CD4-positive, alpha-beta T cell treated with Interferon gamma for 1 hour (primary cell): Measurements from ENCODE around the gene BRD3.
A peak's percentile ranks its signal among the peaks of the same experiment; 100 is the strongest.

Source experiments
- DNase-seq: peaks from one replicate; pipeline ENCODE4 v3.0.0-alpha.2; 2020

The BRD3 gene

DNA sequence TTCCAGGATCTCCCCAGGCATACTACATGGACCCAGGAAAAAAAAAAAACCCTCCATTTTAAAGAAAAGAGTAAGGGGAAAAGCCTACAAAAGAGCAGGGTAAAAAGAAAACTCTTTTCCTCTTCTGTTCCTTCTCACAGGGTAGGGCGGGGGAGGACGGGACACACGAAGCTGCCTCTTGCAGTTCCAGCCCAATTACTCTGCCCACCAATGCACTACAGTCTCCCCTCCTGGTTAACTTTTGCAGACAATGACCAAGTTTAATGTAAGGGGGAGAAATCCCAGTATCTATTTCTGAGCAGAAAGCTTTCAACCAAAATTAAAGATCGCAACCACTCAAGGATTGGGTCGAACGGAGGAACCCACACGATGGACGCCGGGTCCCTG is 1.3 kb downstream of the BRD3 start:
- no peak for DNase-seq

DNA sequence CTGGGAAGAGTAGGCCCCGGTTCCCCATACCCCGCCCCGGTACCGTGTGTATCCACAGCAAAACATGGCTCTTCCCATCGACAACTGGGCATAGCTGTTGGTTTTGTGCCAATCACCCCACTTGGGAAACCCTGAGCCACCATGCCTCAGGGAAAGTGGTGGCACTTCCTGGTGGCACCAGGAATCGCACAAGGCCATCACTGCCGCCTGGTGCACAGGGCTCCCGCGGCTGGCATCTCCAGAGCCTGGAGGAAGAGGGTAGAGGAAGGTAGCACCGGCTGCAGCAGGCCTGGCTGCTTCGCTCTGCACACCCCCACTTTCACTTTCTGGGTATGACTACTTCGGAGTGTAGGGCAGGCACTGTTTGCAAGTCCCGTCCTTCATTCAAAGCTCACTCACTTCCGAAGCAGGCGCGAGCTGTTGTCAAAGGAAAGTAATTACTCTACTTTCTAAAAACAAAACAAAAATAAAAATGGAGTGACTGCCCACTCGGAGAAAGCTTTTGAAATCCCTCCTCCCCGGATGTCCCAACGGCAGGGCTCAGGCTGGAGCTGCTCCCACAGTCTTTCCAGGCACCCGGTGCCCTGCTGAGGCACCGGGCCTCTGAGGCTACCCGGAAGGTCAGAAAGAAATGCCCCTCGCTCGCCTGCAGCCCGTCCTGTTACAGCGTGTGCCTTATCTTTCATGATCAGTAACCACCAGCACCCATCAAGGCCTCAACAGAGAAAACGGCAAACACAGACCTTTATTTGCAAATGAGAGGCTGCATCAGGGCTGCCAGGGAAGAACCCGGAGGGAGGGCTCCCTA is 2.0 kb downstream of the BRD3 start:
- DNase-seq, result peak; percentile 51

DNA sequence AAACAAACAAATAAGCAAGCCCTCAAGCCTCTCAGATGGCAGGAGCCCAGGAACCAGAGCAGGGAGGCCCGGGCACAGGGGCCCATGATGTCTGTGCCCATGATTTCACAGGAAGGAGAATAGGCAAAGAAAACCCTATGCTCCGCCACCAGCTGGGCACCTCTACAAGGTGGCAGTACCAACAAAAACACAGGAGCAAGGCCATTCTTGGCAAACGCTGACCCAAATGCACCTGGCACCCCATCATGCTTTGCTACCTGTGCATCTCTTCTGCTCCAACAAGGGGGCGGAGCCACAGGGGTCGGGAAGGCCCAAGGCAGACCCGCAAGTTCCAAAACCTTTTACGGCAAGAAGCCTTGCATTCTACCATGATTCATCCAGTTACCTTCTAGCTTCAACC is 3.1 kb downstream of the BRD3 start:
- DNase-seq, result no peak

DNA sequence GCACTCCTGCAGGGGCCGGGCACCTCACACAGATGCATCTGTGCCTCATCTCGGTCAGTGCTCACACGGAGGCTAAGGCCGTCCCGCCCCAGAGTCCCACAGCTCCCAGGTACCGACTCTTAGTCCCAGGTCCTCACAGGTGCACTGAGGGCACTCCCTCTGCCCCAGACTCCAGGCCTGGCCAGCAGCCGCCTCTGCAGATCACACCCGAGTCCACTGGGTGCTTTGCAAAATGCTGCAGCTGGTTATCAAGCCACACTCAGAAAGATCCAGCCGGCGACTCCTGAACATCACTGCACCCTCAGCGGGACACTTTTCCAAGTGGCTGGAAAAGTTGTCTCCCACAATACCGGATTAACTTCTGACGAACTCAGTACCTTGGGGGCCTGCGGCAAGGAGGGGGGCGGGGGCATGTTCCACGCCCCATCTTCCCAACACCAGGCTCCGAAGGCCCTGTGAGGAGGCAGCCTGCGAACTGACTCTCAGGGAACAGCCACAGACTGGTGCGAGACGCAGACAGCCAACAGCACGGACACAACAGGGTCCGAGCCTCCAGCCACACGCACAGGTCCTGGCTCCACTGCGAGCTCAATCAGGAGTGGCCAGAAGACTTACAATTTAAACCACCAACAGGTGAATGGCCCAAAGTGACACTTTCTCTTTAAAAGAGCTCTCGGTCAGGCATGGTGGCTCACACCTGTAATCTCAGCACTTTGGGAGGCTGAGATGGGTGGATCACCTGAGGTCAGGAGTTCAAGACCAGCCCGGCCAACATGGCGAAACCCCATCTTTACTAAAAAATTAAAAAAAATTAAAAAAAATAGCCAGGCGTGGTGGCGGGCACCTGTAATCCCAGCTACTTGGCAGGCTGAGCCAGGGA is 4.0 kb downstream of the BRD3 start:
- no peak for DNase-seq

DNA sequence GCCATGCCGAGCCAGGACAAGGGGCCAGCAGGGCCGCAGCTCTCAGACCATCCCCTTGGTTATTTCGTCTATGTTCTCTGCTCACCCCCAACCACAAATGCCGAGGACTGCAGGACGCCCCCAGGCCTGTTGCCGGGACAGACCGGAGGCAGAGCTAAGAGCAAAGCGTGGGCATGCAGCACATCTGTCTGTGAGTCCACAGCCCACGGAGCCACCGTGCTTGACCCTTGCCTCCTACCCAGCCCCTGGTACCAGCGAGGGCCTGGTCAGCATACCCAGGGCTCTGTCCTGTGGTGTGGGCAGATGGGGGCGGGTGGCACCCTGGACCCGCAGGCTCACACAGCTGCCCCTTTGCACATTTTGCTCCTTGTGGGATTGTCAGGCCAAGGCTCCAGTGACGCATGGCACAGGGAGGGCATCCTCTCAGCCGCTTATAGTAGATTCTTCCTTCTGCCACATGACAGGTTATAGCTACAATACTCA is 4.7 kb downstream of the BRD3 start:
- no peak for DNase-seq

DNA sequence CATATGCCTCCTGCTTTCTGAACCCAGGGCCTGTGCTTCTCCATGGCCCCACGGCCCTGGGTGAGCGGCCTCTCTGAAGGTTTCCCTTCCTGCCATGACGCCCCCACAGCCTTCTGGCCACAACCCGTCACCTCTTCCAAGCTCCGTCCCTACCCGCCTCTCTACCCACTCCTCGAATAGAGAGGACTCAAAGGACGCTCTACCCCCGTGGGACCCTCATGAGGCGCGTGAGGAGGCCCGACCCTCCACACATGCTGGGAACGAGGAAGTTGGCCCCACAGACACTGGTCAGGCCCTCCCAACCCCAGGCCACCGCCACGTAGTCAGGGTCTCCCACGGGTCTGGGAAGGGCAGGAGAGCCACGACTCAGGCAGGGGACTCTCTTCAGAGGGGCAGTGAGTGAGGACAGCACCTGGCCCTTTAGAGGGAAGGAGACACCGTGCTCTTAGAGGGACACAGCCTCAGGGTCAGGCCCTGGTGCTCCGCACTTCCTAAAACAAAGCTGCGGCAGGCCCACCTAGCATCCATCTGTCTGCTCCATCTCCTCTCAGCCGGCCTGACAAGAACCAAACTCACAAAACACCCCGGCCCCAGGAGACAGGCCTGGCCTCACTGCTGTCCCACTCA is 5.3 kb downstream of the BRD3 start:
- no peak for DNase-seq

DNA sequence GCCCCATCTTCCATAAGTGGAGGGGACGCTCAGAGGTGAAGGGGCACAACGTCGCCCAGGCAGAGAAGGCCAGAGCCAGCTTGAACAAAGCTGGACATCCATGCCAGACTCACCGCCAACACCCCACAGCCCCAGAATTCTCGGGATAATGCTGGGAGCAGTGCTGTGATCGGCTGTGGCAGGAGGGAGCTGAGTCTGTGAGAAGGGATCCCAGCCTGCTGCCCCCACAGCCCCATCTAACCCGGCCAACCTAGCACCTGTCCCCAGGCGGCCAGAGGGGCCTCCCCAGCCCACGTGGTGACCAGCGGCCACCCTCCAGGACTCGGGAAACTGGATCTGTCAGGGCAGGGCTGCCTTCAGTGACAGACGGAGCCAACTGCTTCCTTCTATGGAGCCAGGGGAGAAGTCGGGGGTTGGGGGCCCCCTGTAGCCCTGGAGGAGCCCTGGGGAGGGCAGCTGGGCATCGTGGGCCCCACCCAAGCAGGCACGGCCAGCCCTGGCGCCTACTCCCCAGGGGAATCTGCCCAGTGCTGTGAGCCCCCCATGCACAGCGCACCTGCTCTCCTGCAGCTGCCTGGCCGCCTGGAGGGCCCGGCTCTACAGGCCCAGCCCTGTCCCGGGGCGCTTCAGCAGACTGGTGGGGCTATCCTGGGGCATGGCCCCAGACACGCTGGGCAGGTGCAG is 6.0 kb downstream of the BRD3 start:
- no peak for DNase-seq

DNA sequence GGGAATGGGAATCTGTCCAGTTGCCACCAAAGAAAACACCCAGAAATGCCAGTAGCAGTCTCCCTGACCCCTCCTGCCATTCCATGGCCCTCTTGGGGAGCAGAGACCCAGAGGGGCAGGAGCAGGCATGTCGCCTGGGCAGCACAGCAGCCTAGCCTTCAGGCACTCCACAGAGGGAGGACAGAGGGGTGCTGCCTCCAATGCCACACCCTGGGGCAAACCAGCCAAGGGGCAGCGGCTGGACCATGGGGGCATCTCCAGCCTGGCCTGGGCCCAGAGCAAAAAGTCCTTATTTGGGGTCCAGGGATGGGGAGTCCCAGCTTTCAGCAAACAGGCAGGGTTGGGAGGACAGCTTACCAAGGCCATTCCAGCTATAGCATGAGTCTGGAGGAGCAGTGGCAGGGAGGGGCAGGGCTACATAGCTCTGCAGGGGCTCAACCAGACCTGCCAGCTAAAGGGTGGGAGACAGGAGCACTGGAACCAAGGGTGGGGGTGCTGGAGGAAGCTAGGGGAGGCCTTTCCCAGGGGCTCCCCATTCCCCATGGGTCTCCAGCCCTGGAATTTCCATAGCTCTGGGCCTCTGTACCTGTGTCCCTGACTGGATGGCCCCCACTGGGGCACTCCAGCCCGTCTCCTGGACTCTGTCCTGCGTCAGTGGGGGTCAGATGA is 6.7 kb downstream of the BRD3 start:
- no peak for DNase-seq

DNA sequence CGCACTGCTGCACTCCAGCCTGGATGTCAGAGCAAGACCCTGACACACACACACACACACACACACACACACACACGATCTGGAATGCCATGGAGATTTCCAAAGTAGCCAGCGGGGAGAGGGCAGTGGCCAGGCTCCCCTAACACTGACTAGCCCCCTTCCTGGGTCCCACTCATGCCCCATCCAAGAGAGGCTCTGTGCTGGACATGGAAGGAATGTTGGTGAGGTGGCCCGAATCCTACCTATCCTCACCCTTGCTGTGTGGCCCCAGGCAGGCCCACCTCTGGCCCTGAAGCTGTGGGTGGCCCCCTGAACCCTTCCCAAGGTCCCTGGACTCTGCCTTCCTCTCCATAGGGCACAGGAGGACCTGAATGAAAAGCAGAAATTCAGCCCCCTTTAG is 7.3 kb downstream of the BRD3 start:
- no peak for DNase-seq

DNA sequence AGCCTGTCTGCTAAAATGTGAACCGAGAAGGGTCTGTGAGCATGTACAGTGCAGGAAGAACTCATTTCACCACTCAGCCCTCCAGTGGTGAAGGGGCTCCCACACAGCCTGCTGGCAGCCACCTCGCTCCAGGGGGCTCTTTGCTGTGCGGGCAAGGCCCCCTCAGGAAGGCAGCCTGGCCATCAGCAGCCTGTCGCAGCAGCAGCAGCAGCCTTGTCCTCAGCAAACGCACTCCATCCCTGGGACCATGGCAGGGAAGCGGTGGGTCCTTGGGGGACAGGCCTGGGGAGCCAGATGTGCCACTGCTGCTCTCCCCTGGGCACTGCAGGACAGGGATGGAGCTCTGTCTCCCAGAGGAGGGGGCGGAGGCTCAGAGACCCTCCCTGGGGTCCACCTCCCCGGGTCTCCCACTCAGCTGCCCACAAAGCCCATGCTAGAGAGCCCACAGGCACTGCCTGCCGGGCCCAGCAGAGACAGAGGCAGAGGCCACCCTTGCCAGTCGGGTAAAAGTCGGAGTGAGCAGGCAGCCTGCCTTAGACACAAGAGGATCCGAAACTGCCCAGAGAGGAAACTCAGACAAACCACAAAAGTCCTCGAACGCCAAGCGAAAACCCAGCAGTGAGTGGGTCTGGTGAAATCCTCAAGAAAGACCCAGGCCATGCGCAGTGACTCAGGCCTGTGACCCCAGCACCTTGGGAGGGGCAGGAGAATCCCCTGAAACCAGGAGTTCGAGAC is 8.0 kb downstream of the BRD3 start:
- DNase-seq, result peak; percentile 72

DNA sequence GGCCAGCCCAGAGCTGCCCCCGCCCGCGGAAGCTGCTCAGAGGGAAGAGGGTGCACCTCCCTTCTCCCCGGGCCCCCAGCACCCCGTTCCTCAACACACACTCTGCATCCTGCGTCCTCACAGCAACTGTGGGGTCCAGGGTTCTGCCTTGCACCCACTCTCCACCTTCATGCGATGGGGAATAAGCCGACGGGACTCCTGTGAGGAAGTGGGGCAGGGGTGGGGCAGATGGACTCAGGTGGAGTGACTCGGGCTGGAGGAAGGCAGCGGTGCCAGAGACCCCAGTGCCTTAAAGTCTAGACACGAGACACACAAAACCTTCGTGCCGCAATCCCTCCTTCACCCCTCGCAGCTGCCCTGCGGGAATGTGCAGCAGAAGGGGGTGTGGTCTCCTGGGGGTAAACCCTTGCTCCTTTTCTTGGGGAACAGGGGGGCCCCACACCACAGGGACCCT is 8.6 kb downstream of the BRD3 start:
- no peak for DNase-seq

DNA sequence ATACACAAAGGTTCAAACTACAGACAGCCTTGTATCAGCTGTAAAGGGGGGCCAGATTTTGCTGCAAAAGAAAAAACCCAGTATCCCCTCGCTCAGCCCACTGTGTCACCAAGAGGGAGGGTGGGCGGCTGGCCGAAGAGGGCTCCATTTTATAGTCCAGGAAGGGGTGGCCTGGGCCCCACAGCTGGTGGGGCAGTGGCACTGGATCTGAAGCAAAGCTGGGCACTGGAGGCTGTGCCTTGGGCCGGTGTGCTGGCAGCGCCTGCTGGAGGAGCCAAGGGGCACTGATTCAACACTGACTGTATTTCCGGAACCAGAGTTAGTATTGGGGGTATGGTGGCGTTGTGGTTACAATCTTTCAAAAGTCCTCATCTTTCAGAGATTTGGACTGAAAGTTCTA is 9.1 kb downstream of the BRD3 start:
- DNase-seq, result no peak

DNA sequence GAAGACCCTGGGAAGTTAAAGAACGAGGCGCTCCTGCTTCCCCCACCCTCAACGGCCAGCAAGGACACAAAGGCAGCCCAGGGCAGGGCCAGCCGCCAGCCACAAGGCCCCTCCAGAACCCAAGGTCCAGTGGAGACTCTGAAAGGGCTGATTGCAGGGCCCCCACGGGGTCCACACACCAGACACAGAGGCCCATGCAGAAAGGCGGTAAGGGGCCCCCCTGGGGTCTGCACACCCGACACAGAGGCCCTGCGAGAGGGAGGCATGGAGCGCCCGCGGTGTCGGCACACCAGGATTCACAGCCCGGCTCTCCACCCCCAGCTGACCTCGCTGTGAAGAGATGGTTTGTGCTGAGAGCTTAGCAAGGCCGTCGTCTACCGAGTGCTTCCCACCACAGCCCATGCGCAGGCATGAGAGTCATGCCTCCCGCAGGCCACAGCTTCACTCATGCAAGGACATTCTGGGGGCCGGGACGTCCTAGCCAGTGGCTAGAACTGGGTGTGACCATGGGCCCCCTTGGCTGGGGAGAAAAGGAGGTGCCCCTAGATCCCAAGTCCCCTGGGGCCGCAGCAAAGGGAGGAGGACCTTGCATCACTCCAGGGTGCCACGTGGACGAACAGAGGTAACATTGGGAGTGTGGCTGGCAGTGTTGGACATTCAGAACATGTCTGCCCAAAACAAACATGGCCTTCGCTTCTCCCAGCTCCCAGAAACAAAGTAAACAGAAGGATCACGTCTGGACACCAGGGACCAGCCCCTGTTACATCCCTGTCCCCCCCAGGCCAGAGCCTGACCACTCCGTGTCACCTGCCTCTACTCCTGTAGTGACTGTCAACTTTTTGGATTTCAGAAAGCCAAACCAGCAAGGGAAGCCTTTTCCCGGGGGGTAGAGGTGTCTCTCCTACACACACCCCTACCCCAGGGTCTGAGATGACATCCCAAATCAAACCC is 9.8 kb downstream of the BRD3 start:
- no peak for DNase-seq

DNA sequence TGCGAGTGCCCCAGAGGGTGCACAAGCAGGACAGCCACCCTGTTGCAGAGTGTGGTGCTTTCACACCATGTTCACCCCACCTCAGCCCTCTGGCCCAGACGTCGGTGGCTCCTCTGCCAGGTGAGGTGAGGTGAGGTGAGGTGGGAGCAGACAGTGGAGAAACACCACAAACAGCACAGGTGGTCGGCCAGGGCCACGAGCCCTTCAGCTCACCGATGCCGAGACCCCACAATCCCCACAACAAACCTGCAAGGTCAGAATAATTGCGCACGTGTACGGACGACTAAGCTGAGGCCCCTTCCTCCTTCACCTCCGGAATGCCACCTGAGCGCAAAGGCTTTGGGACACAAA is 10.5 kb downstream of the BRD3 start:
- DNase-seq, result no peak

DNA sequence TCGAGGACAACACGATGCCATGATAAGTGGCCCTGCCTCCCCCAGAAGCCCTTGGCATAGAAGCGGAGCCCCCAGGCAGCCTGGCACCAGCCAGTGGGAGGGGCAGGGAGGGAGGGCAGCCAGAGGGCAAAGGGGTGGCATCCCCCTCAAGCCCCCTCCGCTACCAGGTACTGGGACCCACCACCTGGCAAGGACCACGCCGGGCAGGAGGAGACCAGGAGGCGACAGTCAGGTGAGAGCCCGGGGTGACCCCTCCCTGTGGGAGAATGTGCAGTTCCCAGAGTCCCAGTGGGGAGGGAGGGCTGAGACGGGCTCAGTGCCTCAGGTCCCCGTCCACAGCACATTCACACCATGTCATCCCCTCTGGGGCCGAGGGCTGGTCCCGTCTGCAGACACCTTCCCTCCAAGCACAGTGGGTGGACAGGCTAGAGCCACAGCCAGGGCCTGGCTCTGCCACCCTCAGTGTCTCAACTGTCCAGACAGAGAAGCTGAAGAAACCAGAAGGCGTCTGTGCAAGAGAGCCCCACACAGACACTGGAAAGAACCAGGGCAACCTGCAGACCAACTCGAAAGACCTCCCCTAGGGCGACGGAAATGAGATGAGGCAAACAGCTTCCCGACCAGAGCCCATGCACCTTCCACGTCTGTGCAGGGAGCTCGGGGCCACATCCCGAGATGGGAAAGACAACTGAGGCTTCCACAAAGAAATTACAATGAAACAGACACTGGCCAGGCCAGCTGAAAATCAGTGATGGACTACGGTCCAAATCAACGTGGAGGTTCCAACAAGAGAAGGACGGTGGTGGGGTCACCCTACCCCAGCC is 11.1 kb downstream of the BRD3 start:
- no peak for DNase-seq

DNA sequence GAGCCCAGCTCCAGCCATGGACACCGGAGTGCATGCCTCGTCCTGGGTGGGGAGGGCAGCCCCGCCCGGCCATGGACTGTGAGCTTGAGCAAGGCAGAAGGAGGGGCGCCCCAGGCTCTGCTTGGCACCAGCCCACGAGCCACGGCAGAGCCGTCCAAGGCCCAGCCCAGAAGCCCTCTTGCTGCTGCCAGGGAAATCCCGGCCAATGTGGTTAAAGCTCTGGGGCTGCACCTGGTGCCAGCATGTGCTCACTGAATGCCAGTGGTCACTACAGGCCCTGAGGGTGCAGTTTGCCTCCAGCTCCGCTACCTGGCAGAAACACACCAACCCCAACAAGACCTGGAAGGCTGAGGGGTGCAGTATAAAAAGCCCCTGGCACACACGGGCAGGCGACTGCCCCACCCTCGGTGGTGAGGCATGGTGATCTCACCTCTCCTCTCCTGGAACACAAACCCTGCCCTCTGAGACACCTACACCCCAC is 11.8 kb downstream of the BRD3 start:
- no peak for DNase-seq

DNA sequence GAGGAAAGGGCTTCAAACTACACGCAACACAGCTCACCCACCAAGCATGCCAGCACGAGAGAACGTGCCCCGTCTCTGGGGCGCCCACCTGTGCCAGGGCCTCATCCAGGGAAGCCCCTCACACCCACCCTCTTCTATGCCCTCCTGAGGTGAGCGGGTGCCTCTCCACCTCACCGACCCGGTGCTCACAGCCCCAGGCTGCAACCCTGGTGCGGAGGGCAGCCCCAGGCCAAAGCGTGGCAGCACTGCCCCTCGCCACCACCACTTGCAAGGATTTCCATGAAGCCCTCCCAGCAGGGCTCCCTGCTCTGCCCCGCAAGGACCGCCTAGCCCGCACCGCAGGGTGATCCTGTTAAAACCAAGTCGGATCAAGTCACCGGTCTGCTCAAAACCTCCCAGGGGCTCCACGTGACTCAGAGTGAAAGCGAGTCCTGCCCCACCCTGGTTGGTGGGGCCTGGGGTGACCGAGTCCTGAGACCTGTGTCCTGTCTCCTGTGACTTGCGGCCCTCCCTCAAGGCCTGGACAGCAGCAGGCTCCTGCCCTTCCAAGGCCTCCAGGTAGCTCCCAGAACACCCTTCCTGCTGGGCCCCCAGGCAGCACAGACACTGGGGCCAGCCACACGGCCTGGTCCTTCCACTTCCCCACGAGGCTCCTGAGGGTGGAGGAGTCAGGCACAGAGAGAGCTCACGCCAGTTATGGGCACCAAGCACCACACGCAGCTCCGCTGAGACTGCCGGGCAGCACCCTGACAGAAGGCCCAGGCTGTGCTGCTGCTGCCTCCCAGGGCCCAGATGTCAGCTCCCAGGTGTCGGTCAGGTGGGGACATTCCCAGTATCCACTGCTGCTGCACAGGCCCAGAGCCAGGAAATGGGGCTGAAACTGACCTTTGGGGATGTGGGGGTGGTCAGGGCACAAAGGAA is 12.7 kb downstream of the BRD3 start:
- DNase-seq, result no peak
